K562 (cell line): ENCODE measurements around the gene TTC16. TPM values are rescaled to one million over a fixed set of nuclear protein-coding genes. Genes with fewer than 3 reads are reported as not detected.

ENCODE experiments used
- ARNT ChIP-seq, 2 experiments: fragments of 450-650 bp; IDR thresholded peaks; 2 replicates each; pipeline ENCODE4 v1.6.1; 2016; ENCODE audit warnings: mild to moderate bottlenecking in 1 of 2
- CREB1 ChIP-seq, 2 experiments: sonication (generic) in 1 of 2; formaldehyde crosslinking in 1 of 2; IDR thresholded peaks; 2 replicates each; pipeline versions ENCODE4 v1.6.1 to v1.8.0; 2012 to 2022; ENCODE audit warnings: inconsistent platforms in 1 of 2, mild to moderate bottlenecking in 1 of 2, missing genetic modification reagents in 1 of 2, moderate library complexity in 1 of 2
- DACH1 ChIP-seq: fragments of 450-650 bp; IDR thresholded peaks from 2 replicates; pipeline ENCODE4 v1.6.1; 2018; ENCODE audit not compliant: partially characterized antibody
- EGR1 ChIP-seq: fragments of 450-650 bp; conservative IDR thresholded peaks from 2 replicates; pipeline ENCODE4 v1.6.1; 2017; ENCODE audit warnings: mild to moderate bottlenecking
- ELF1 ChIP-seq: fragments of 200-800 bp; sonication (Bioruptor generic); IDR thresholded peaks from 2 replicates; pipeline ENCODE4 v1.6.1; 2016; ENCODE audit warnings: missing genetic modification characterization, missing compliant biosample characterization
- FOXK2 ChIP-seq, 2 experiments: fragments of 450-650 bp; IDR thresholded peaks in 1 of 2; conservative IDR thresholded peaks in 1 of 2; 2 replicates each; pipeline ENCODE4 v1.6.1; 2016; ENCODE audit warnings: low read depth in 2 of 2, mild to moderate bottlenecking in 1 of 2
- HIVEP1 ChIP-seq: fragments of 250-450 bp; sonication (Bioruptor Pico); IDR thresholded peaks from 2 replicates; pipeline ENCODE4 v1.4.0; 2020; ENCODE audit warnings: mild to moderate bottlenecking
- HMG20A ChIP-seq: fragments of 450-650 bp; formaldehyde crosslinking; conservative IDR thresholded peaks from 2 replicates; pipeline ENCODE4 v1.4.0; 2020; ENCODE audit warnings: mild to moderate bottlenecking, mixed read lengths
- HNRNPLL ChIP-seq: fragments of 200-400 bp; formaldehyde crosslinking; IDR thresholded peaks from 2 replicates; pipeline ENCODE4 v1.6.1; 2017; ENCODE audit warnings: low read length, low read depth, mild to moderate bottlenecking; ENCODE audit not compliant: poor library complexity, severe bottlenecking
- POLR2AphosphoS5 ChIP-seq: IDR thresholded peaks from 2 replicates; pipeline ENCODE4 v1.6.1; 2011; ENCODE audit warnings: mild to moderate bottlenecking, low read depth, low read length, moderate library complexity; ENCODE audit not compliant: control insufficient read depth, insufficient read depth
- RBM39 ChIP-seq: fragments of 200-400 bp; formaldehyde crosslinking; optimal IDR thresholded peaks from 2 replicates; pipeline ENCODE3; 2018; ENCODE audit warnings: low read depth, low read length
- RUNX1 ChIP-seq: sonication (generic); IDR thresholded peaks from 2 replicates; pipeline ENCODE4 v1.6.1; 2016; ENCODE audit warnings: antibody characterized with exemption, low read depth
- SIN3B ChIP-seq: fragments of 450-650 bp; IDR thresholded peaks from 2 replicates; pipeline ENCODE4 v1.6.1; 2017; ENCODE audit warnings: low read depth, mild to moderate bottlenecking, moderate library complexity
- ZFP1 ChIP-seq: fragments of 450-650 bp; formaldehyde crosslinking; IDR thresholded peaks from 2 replicates; pipeline ENCODE4 v1.4.0; 2020; ENCODE audit warnings: mild to moderate bottlenecking, mixed read lengths
- ZHX1 ChIP-seq: fragments of 150-350 bp; conservative IDR thresholded peaks from 2 replicates; pipeline ENCODE4 v1.6.1; 2014; ENCODE audit warnings: low read length
- ZNF668 ChIP-seq: fragments of 250-450 bp; sonication (Bioruptor Pico); IDR thresholded peaks from 2 replicates; pipeline ENCODE4 v1.8.0; 2022; ENCODE audit warnings: mild to moderate bottlenecking, inconsistent platforms
- ZNF695 ChIP-seq: fragments of 450-650 bp; formaldehyde crosslinking; IDR thresholded peaks from 2 replicates; pipeline ENCODE4 v1.4.0; 2020; ENCODE audit warnings: mild to moderate bottlenecking, moderate library complexity
- ZNF766 ChIP-seq: fragments of 200-800 bp; sonication (Bioruptor generic); conservative IDR thresholded peaks from 2 replicates; pipeline ENCODE4 v1.6.1; 2016; ENCODE audit warnings: missing genetic modification characterization, missing compliant biosample characterization
- polyA plus RNA-seq, 8 experiments: library from polyadenylated mRNA; depleted of rRNA in 4 of 8; stranded (reverse) in 5 of 8; unstranded in 3 of 8; fragments of >200 nt; fragmentation: Nextera tagmentation in 2 of 8; fragmentation: Illumina TruSeq in 1 of 8; extraction: Ambion mirVana in 2 of 8; extraction: Trizol in 1 of 8; gene quantifications; 2 replicates each; pipeline versions ENCODE4 v1.2.1 to v1.2.3, GENCODE V29; 2011 to 2014; ENCODE audit warnings: inconsistent platforms in 1 of 8, missing spikeins in 1 of 8
- total RNA-seq, 7 experiments: library from RNA; depleted of rRNA in 6 of 7; stranded (reverse); fragments of >200 nt in 6 of 7; fragmentation: Illumina TruSeq in 2 of 7; extraction: Trizol in 2 of 7; gene quantifications; 2 replicates each; pipeline versions ENCODE4 v1.2.1 to v1.2.3, GENCODE V29; 2011 to 2021; ENCODE audit warnings: low replicate concordance in 1 of 7
- TF ChIP-seq, protein P1 (sequence below): fragments of 250-450 bp; sonication (Bioruptor Pico); IDR thresholded peaks from 2 replicates; pipeline ENCODE4 v1.8.0; 2022; ENCODE audit warnings: moderate library complexity, mild to moderate bottlenecking, inconsistent platforms
- TF ChIP-seq, protein P2 (sequence below): fragments of 450-650 bp; IDR thresholded peaks from 2 replicates; pipeline ENCODE4 v1.6.1; 2017; ENCODE audit warnings: antibody characterized with exemption, mild to moderate bottlenecking

The TTC16 gene
- total and polyA plus RNA-seq, 9 of the 15 experiments (the other 6 are each of a cell fraction or from before 2014, with no cell fraction given): 0.11 TPM; not detected in 8

GRCh38 chr9:127715470-127716337 is at the start of gene TTC16, which contains the start of gene PTRH1 (continued):
- TF ChIP-seq ZNF766 (CRISPR knock-in tag) (no peak; the same call in 1 of the 2 replicates), DACH1 (no peak), CREB1 (IDR thresholded peaks at IDR 0.05) (peak; percentile 95), CREB1 (CRISPR knock-in tag; IDR thresholded peaks at IDR 0.05) (peak; percentile 97), ZNF695 (CRISPR knock-in tag) (no peak), SIN3B (peak; percentile 66; the same call in 1 of the 2 replicates), HIVEP1 (CRISPR knock-in tag) (no peak), ZNF668 (CRISPR knock-in tag) (no peak), ELF1 (peak; percentile 99), HNRNPLL (no peak), EGR1 (peak; percentile 68), ZHX1 (no peak), RBM39 (no peak), RUNX1 (no peak), ARNT (IDR thresholded peaks at IDR 0.05) (no peak), FOXK2 (conservative IDR thresholded peaks at IDR 0.05 in 1 of 2, IDR thresholded peaks at IDR 0.05 in 1 of 2; ENCODE audit: low read depth in 2 of 2) (peak; percentile 70 to 75; a peak in 3 of 4 replicates), ZFP1 (CRISPR knock-in tag) (no peak), HMG20A (CRISPR knock-in tag) (no peak), POLR2AphosphoS5 (no peak)
- TF ChIP-seq, protein P1, sequence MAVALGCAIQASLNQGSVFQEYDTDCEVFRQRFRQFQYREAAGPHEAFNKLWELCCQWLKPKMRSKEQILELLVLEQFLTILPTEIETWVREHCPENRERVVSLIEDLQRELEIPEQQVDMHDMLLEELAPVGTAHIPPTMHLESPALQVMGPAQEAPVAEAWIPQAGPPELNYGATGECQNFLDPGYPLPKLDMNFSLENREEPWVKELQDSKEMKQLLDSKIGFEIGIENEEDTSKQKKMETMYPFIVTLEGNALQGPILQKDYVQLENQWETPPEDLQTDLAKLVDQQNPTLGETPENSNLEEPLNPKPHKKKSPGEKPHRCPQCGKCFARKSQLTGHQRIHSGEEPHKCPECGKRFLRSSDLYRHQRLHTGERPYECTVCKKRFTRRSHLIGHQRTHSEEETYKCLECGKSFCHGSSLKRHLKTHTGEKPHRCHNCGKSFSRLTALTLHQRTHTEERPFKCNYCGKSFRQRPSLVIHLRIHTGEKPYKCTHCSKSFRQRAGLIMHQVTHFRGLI (CRISPR knock-in tag): no peak
- TF ChIP-seq, protein P2, sequence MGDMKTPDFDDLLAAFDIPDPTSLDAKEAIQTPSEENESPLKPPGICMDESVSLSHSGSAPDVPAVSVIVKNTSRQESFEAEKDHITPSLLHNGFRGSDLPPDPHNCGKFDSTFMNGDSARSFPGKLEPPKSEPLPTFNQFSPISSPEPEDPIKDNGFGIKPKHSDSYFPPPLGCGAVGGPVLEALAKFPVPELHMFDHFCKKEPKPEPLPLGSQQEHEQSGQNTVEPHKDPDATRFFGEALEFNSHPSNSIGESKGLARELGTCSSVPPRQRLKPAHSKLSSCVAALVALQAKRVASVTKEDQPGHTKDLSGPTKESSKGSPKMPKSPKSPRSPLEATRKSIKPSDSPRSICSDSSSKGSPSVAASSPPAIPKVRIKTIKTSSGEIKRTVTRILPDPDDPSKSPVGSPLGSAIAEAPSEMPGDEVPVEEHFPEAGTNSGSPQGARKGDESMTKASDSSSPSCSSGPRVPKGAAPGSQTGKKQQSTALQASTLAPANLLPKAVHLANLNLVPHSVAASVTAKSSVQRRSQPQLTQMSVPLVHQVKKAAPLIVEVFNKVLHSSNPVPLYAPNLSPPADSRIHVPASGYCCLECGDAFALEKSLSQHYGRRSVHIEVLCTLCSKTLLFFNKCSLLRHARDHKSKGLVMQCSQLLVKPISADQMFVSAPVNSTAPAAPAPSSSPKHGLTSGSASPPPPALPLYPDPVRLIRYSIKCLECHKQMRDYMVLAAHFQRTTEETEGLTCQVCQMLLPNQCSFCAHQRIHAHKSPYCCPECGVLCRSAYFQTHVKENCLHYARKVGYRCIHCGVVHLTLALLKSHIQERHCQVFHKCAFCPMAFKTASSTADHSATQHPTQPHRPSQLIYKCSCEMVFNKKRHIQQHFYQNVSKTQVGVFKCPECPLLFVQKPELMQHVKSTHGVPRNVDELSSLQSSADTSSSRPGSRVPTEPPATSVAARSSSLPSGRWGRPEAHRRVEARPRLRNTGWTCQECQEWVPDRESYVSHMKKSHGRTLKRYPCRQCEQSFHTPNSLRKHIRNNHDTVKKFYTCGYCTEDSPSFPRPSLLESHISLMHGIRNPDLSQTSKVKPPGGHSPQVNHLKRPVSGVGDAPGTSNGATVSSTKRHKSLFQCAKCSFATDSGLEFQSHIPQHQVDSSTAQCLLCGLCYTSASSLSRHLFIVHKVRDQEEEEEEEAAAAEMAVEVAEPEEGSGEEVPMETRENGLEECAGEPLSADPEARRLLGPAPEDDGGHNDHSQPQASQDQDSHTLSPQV: no peak
